ENCODE results near the gene ZNF219.

The ZNF219 gene

DNA sequence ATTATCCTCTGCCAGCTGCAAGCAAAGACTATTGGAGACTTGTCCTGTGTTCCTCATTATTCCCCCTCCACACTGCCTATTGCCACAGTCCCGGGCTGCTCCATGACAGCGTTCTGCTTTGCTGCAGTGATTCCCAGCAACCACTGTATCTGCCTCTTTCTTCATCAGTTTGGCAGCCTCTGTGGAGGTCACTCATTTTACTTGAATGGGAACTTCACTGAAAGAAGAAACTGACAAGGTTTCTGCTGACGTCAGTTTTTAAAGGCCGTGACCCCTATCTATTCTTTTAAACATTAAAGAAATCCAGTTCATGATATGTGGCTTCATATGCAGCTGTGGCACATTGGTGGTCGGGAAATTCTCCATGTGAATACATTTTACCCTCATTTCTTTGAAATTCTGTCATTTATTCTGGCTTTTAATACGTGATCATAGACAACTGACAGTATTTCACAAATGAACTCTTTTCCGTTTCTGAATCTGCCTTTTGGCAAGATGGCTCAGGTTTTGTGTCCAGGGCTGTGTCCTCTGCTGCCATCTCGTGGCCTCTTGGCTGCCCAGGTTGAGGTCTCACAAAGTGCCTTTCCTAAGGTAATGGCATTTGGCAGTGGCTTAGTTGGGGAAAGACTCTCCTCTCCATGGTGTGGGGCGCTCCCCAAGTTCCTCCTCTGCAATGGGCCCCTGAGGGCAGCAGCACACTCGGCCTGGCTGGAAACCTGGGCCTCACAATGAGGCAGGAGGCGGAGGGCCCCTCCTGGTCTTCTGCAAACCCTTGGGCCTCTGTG lies 8.2 kb upstream of the ZNF219 start:
- TF ChIP-seq, protein P1, sequence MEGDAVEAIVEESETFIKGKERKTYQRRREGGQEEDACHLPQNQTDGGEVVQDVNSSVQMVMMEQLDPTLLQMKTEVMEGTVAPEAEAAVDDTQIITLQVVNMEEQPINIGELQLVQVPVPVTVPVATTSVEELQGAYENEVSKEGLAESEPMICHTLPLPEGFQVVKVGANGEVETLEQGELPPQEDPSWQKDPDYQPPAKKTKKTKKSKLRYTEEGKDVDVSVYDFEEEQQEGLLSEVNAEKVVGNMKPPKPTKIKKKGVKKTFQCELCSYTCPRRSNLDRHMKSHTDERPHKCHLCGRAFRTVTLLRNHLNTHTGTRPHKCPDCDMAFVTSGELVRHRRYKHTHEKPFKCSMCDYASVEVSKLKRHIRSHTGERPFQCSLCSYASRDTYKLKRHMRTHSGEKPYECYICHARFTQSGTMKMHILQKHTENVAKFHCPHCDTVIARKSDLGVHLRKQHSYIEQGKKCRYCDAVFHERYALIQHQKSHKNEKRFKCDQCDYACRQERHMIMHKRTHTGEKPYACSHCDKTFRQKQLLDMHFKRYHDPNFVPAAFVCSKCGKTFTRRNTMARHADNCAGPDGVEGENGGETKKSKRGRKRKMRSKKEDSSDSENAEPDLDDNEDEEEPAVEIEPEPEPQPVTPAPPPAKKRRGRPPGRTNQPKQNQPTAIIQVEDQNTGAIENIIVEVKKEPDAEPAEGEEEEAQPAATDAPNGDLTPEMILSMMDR (IDR thresholded peaks at IDR 0.05; ENCODE audit: low read length, missing control alignments): peak; percentile 99
- H3K4me3 ChIP-seq (replicated peaks; ENCODE audit: low read depth, low read length): no peak overlapping the region
- DNase-seq (ENCODE audit: low read depth): peak; percentile 86

DNA sequence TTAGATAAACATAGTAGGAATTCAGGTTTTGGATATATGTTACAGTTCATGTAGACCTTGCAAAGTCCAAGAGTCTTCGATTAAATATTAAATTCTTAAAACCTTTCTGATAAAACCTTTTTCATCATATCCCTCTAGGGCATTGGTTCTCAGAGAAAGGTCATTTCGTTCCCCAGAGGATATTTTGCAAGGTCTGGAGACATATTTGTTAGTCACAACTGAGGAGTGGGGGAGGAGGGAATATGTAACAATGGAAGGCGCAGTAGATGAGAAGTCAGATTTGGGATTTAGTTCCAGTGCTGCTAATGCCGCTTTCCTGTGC lies 7.7 kb upstream of the ZNF219 start:
- no peak overlapping the region for H3K4me3 ChIP-seq (replicated peaks; ENCODE audit: low read depth, low read length)
- peak; percentile 85 for DNase-seq (ENCODE audit: low read depth)
- TF ChIP-seq, protein P1 (IDR thresholded peaks at IDR 0.05; ENCODE audit: low read length, missing control alignments): no peak

DNA sequence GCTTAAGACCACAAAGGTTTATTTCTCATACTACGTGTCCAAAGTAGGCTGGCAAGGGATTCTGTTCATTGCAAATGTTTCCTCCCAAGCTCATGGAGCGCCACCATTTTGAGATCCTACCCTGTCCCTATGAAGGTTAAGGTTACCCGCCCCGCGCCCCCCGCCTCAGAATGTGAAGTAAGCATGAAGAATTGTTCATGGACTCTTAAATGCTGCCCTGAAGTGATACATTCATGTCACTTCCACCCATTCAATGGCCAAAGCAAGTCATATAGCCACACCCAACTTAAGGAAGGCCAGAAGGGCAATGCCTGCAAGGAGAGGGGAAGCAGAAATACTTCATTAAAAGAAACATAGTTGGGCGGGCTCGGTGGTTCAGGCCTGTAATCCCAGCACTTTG lies 6.6 kb upstream of the ZNF219 start:
- TF ChIP-seq, protein P1 (IDR thresholded peaks at IDR 0.05; ENCODE audit: low read length, missing control alignments): no peak
- no peak for DNase-seq (ENCODE audit: low read depth)
- no peak overlapping the region for H3K4me3 ChIP-seq (replicated peaks; ENCODE audit: low read depth, low read length)

DNA sequence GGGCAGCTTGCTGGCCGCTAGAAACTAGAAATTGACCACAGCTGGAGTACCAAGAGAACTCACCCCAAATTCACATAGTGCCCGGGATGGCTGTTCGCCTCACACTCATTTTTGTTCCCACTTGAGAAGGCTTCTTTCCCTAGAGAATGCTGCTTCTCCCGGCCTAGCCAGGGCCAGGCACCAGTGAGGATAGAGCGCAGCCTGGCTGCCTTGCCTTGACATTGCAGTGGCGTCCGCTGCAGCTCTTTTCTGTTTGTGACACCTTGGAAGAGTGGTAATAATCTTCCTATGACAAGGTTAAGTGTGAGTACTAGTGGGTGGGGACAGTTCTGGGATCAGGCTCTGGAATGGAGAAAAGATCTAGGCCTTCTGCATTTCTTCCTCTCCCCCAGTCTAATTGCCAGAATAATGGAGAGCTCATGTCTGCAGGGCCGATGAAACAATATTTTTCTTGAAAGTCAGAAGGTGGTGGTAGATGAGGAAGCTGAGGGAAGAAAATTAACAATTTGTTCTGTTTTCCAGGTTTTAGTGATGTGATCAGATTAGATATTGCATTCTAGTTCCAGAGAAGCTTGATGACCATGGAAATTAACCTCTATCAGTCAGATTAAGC lies 6.1 kb upstream of the ZNF219 start:
- TF ChIP-seq, protein P1 (IDR thresholded peaks at IDR 0.05; ENCODE audit: low read length, missing control alignments): peak; percentile 99
- DNase-seq (ENCODE audit: low read depth): peak; percentile 85
- H3K4me3 ChIP-seq (replicated peaks; ENCODE audit: low read depth, low read length): peak overlapping the region; percentile 76

DNA sequence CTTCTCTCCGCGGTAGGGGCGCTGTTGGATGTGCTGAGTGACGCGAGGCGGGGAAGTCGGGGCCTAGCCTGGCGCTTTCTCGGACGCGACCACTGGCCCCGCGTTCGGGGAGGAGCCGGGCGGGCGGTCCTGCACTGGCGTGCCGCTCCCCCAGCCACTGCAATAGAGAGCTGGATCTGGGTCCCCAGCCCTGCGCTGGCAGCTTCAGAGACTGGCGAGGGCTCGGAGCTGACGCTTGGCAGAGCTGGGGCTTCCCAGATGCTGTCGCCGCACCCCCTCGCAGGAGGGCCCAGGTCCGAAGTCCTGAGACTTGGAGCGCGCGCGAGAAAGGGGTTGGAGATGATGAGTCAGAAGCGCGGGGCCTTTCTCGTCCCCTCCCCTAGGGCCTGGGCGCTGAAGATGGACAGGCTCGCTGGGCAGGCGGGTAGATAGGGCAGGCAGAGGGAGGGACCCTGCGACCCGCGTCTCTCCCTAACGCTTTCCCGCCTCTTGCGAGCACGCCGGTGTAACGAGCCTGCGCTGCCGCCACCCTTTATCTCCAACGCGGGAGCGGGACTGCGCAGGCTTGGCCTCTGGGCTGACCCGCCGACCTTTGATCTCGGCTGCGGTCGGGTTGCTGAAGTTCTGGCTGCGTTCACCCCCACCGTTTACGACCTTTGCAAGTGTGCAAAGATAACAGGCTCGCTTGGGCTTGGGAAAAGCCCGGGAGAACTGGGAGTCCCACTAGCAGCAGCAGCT lies 5.4 kb upstream of the ZNF219 start:
- TF ChIP-seq, protein P1 (IDR thresholded peaks at IDR 0.05; ENCODE audit: low read length, missing control alignments): peak; percentile 74
- peak overlapping the region; percentile 76 for H3K4me3 ChIP-seq (replicated peaks; ENCODE audit: low read depth, low read length)
- DNase-seq (ENCODE audit: low read depth): peak; percentile 96

DNA sequence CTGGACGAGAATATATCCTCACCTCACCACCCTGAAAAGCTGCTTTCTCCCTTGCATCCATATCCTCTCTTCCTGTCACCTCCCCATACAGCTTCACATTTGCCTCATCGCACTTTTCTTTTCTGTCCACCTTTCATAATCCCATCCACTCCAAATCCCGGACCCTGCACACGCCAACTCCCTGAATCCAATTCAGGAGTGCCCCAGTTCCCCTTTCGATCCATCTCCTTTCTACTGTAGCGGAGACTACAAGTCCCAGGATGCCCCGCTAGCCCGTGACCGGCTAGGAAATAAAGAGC lies 4.9 kb upstream of the ZNF219 start:
- TF ChIP-seq, protein P1 (IDR thresholded peaks at IDR 0.05; ENCODE audit: low read length, missing control alignments): no peak
- DNase-seq (ENCODE audit: low read depth): no peak
- peak overlapping the region; percentile 76 for H3K4me3 ChIP-seq (replicated peaks; ENCODE audit: low read depth, low read length)
